GM12878 (cell line): ENCODE results near the gene UMPS. TPM values are rescaled to one million over a fixed set of nuclear protein-coding genes. Genes with fewer than 3 reads are reported as not detected.

Experiments
- ATAC-seq: fragments of 200-7000 bp; cut with Tn5 transposase; 3 replicates; pipeline ENCODE4 v1.9.1; 2020; ENCODE audit warnings: mild to moderate bottlenecking, moderate library complexity
- BruUV-seq: library from RNA; stranded (reverse); fragments of 400-500 nt; replicated peaks from 2 replicates; lab custom pipeline; 2021; lab: Mats Ljungman, UMichigan
- CTCF ChIA-PET: fragments of 300-600 bp; sonication (Branson Sonifier 250); formaldehyde crosslinking; extraction: SDS; loops from one replicate; lab custom pipeline; 2021; ENCODE audit warnings: inconsistent platforms; lab: Yijun Ruan, JAX
- POLR2A ChIA-PET: fragments of 350-600 bp; formaldehyde crosslinking; extraction: SDS; loops from one replicate; lab custom pipeline; 2021; ENCODE audit warnings: inconsistent platforms; lab: Charles Lee
- RAD21 ChIA-PET: fragments of 300-600 bp; sonication (Branson Sonifier 250); formaldehyde crosslinking; loops from one replicate; lab custom pipeline; 2023; ENCODE audit warnings: antibody characterized with exemption; ENCODE audit not compliant: unreplicated experiment; lab: Charles Lee
- SMC1A ChIA-PET: fragments of 300-600 bp; sonication (Branson Sonifier 250); formaldehyde crosslinking; loops from one replicate; lab custom pipeline; 2023; ENCODE audit not compliant: unreplicated experiment, uncharacterized antibody; lab: Charles Lee
- DNase-seq: peaks from one replicate; pipeline ENCODE4 v3.0.0-alpha.2; 2011; ENCODE audit warnings: low read depth, low spot score
- FAIRE-seq: peaks from 3 replicates; lab custom pipeline; 2011; peaks lifted over from hg19 to GRCh38; lab: Jason Lieb, UNC
- H2AFZ ChIP-seq: 2 replicates; pipeline ENCODE4 v1.6.0; 2011; ENCODE audit warnings: low read depth, low read length, control low read depth; ENCODE audit not compliant: control insufficient read depth
- H3K27ac ChIP-seq: 2 replicates; pipeline ENCODE4 v1.5.1; 2011; ENCODE audit warnings: control low read depth; ENCODE audit not compliant: control insufficient read depth, insufficient read depth
- H3K27me3 ChIP-seq, 2 experiments: replicated peaks in 1 of 2; 2 replicates each; pipeline versions ENCODE4 v1.6.0 to v1.6.1; 2011; ENCODE audit warnings: low read length in 1 of 2; ENCODE audit not compliant: control insufficient read depth in 2 of 2, insufficient read depth in 2 of 2
- H3K36me3 ChIP-seq, 2 experiments: 2 replicates each; pipeline ENCODE4 v1.5.1; 2011; ENCODE audit warnings: low read length in 1 of 2; ENCODE audit not compliant: control insufficient read depth in 2 of 2, insufficient read depth in 2 of 2
- H3K4me1 ChIP-seq: 2 replicates; pipeline ENCODE4 v1.6.1; 2011; ENCODE audit warnings: mild to moderate bottlenecking, low read length, moderate library complexity, mixed read lengths; ENCODE audit not compliant: control insufficient read depth, insufficient read depth
- H3K4me2 ChIP-seq: 2 replicates; pipeline ENCODE4 v1.6.0; 2011; ENCODE audit warnings: control low read depth; ENCODE audit not compliant: control insufficient read depth, insufficient read depth
- H3K4me3 ChIP-seq: fragments of 200-600 bp; sonication (generic); 2 replicates; pipeline ENCODE4 v1.5.1; 2016
- H3K79me2 ChIP-seq: 2 replicates; pipeline ENCODE4 v1.6.0; 2011; ENCODE audit warnings: low read length; ENCODE audit not compliant: control insufficient read depth, insufficient read depth
- H3K9ac ChIP-seq: 2 replicates; pipeline ENCODE4 v1.8.0; 2011; ENCODE audit warnings: low read length, control low read depth, mixed read lengths; ENCODE audit not compliant: control insufficient read depth, insufficient read depth
- H3K9me3 ChIP-seq: replicated peaks from 3 replicates; pipeline ENCODE4 v1.5.1; 2011; ENCODE audit warnings: mild to moderate bottlenecking, low read length; ENCODE audit not compliant: control insufficient read depth, insufficient read depth
- H4K20me1 ChIP-seq: 2 replicates; pipeline ENCODE4 v1.6.0; 2011; ENCODE audit not compliant: control insufficient read depth, insufficient read depth
- IKZF1 ChIP-seq: fragments of 450-650 bp; conservative IDR thresholded peaks from 2 replicates; pipeline ENCODE4 v1.6.1; 2017; ENCODE audit warnings: antibody characterized with exemption, mild to moderate bottlenecking
- IKZF2 ChIP-seq, 2 experiments: fragments of 450-650 bp; IDR thresholded peaks; 2 replicates each; pipeline ENCODE4 v1.6.1; 2017; ENCODE audit warnings: mild to moderate bottlenecking in 2 of 2, moderate library complexity in 2 of 2
- MEF2B ChIP-seq: fragments of 450-650 bp; IDR thresholded peaks from 2 replicates; pipeline ENCODE4 v1.6.1; 2018; ENCODE audit warnings: mild to moderate bottlenecking, moderate library complexity; ENCODE audit not compliant: partially characterized antibody, poor library complexity, severe bottlenecking
- PAX8 ChIP-seq: fragments of 450-650 bp; IDR thresholded peaks from 2 replicates; pipeline ENCODE4 v1.6.1; 2017; ENCODE audit warnings: mild to moderate bottlenecking, moderate library complexity
- SPI1 ChIP-seq: IDR thresholded peaks from 2 replicates; pipeline ENCODE4 v1.6.1; 2011; ENCODE audit warnings: low read depth, mild to moderate bottlenecking, low read length, moderate library complexity, borderline replicate concordance; ENCODE audit not compliant: insufficient read depth
- TARDBP ChIP-seq: IDR thresholded peaks from 2 replicates; pipeline ENCODE4 v1.6.1; 2016; ENCODE audit warnings: borderline replicate concordance
- WGBS: methylation state at CpG from one replicate; pipeline ENCODE4 v1.1.6; 2016; ENCODE audit warnings: low lambda C conversion rate; ENCODE audit not compliant: insufficient replicate concordance, insufficient coverage; ENCODE audit errors: missing lambda C conversion rate; 5-methylcytosine and 5-hydroxymethylcytosine counted together
- in situ Hi-C: fragments of 300-500 bp; cut with MboI; formaldehyde crosslinking; loops from 9 replicates; pipeline ENCODE4 v1.14.3; 2018; ENCODE audit warnings: mixed read lengths
- intact Hi-C: fragments of 100-400 bp; cut with micrococcal nuclease; formaldehyde crosslinking; loops from one replicate; pipeline ENCODE4 v1.14.2; 2022; ENCODE audit not compliant: unreplicated experiment
- polyA plus RNA-seq, 11 experiments: library from polyadenylated mRNA; depleted of rRNA in 4 of 11; unstranded in 6 of 11; stranded (reverse) in 5 of 11; fragments of >200 nt; fragmentation: Nextera tagmentation in 4 of 11; fragmentation: Illumina TruSeq in 1 of 11; extraction: Ambion mirVana in 4 of 11; extraction: Trizol in 1 of 11; gene quantifications; 1 replicate in 1 of 11; 2 replicates in 10 of 11; pipeline versions ENCODE4 v1.2.1 to v1.2.3, GENCODE V29; 2011 to 2016; ENCODE audit warnings: inconsistent platforms in 2 of 11, missing spikeins in 2 of 11, low read depth in 1 of 11
- total RNA-seq, 4 experiments: library from RNA; depleted of rRNA in 3 of 4; stranded (reverse); fragments of >200 nt in 3 of 4; fragmentation: Illumina TruSeq in 1 of 4; extraction: Trizol in 1 of 4; gene quantifications; 2 replicates each; pipeline versions ENCODE4 v1.2.1 to v1.2.3, GENCODE V29; 2013 to 2021

Gene UMPS
- total and polyA plus RNA-seq, 10 of the 15 experiments (the other 5 are each of a cell fraction or from before 2014, with no cell fraction given): 30.6 to 82.8 (median 49.5) TPM

GRCh38 chr3:124780356-124780755 lies 50.1 kb downstream of the UMPS start:
- TF ChIP-seq PAX8 (no peak), MEF2B (peak; percentile 44)
- no peaks in the 10 kb centered on the region for H4K20me1 ChIP-seq
- RAD21 ChIA-PET: interaction anchor here (0.7 to 2.5 kb wide), 5 partner anchors 10 to 32 kb away, joined by 3 to 9 read pairs (median 3); no protein-coding TSS in a partner anchor
- FAIRE-seq (no peak), DNase-seq (no peak), ATAC-seq (no peak)
- no peaks in the 10 kb centered on the region for H3K79me2 ChIP-seq
- no peak overlapping the region for H3K4me2 ChIP-seq
- intact Hi-C loops: no loop called here
- H3K36me3 ChIP-seq: no peaks in the 10 kb centered on the region
- H3K27ac ChIP-seq: no peak overlapping the region
- H2AFZ ChIP-seq: no peak overlapping the region
- POLR2A ChIA-PET: interaction anchor here (1.0 to 1.5 kb wide), 2 partner anchors 9 to 10 kb away, joined by 4 to 5 read pairs; no protein-coding TSS in a partner anchor
- WGBS: 49% methylated on average over 6 of the region's 8 CpGs
- CTCF ChIA-PET: interaction anchor here (0.6 to 4.4 kb wide), 4 partner anchors 10 to 67 kb away, joined by 3 to 22 read pairs (median 4); no protein-coding TSS in a partner anchor
- H3K4me3 ChIP-seq: no peak overlapping the region
- peaks cover 18% of the 10 kb centered on the region for H3K4me1 ChIP-seq
- in situ Hi-C loops: no loop called here
- no peaks in the 10 kb centered on the region for H3K27me3 ChIP-seq
- SMC1A ChIA-PET: interaction anchor here (1.1 to 3.2 kb wide), 3 partner anchors 10 to 121 kb away, joined by 3 to 18 read pairs (median 6); no protein-coding TSS in a partner anchor
- BruUV-seq: no TSS peak
- no peak overlapping the region for H3K9ac ChIP-seq
- H3K9me3 ChIP-seq: no peaks in the 10 kb centered on the region

GRCh38 chr3:124780761-124781475 lies 50.7 kb downstream of the UMPS start:
- ChIA-PET CTCF (interaction anchor here (1.3 to 4.4 kb wide), 3 partner anchors 11 to 120 kb away, joined by 4 to 22 read pairs (median 7); no protein-coding TSS in a partner anchor), POLR2A (interaction anchor here (1.0 to 1.5 kb wide), 2 partner anchors 9 to 11 kb away, joined by 4 to 5 read pairs; no protein-coding TSS in a partner anchor)

More at GRCh38 chr3:124780761-124781475, 50.7 kb downstream of the UMPS start:
- TF ChIP-seq IKZF1 (peak; percentile 43; the same call in 1 of the 2 replicates), SPI1 (peak; percentile 65; the same call in 1 of the 2 replicates), IKZF2 (IDR thresholded peaks at IDR 0.05) (peak; percentile 26 to 41; a peak in 2 of 4 replicates), TARDBP (no peak)
- TF ChIP-seq, all 136 proteins: peak for 3
- 57% methylated on average over 13 of the region's 15 CpGs for WGBS
- BruUV-seq: no TSS peak
- ATAC-seq: no peak; the same call in 2 of the 3 replicates
- H3K9ac ChIP-seq: no peak overlapping the region
- in situ Hi-C loops (no loop called here), intact Hi-C loops (no loop called here)
- no peak for FAIRE-seq
- H3K27ac ChIP-seq: no peak overlapping the region
- H3K36me3 ChIP-seq: no peaks in the 10 kb centered on the region
- ChIA-PET RAD21 (interaction anchor here (0.7 to 2.5 kb wide), 3 partner anchors 11 to 32 kb away, joined by 3 to 9 read pairs (median 5); no protein-coding TSS in a partner anchor), SMC1A (interaction anchor here (1.1 to 3.2 kb wide), 3 partner anchors 10 to 120 kb away, joined by 3 to 18 read pairs (median 6); no protein-coding TSS in a partner anchor)
- no peak overlapping the region for H2AFZ ChIP-seq
- H3K4me1 ChIP-seq: peaks cover 20% of the 10 kb centered on the region
- no peak for DNase-seq
- no peak overlapping the region for H3K4me2 ChIP-seq
- no peaks in the 10 kb centered on the region for H3K79me2 ChIP-seq
- H3K27me3 ChIP-seq: no peaks in the 10 kb centered on the region
- H4K20me1 ChIP-seq: no peaks in the 10 kb centered on the region
- no peak overlapping the region for H3K4me3 ChIP-seq
- no peaks in the 10 kb centered on the region for H3K9me3 ChIP-seq
